ENCODE data around the gene SPON1.

Gene SPON1

DNA sequence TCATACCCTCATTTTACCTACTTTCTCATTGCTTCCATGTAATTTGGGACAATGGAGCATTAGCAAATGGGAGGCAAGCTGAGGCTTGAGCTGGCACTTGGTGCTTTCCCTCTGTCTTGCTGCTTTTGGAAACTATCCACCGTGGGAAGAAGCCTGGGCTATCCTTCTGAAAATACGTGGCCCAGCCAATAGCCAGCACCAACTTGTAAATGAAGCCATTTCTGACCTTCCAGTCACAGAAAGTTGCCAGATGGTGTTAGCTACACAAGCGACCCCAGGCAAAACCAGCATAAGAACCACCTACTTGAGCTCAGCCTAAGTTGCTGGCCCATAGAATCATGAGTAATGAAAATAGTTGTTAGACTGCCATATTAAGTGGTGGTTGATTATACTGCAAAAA, 18.5 kb upstream of the SPON1 start:
- no peak for DNase-seq (ENCODE audit: low spot score)

DNA sequence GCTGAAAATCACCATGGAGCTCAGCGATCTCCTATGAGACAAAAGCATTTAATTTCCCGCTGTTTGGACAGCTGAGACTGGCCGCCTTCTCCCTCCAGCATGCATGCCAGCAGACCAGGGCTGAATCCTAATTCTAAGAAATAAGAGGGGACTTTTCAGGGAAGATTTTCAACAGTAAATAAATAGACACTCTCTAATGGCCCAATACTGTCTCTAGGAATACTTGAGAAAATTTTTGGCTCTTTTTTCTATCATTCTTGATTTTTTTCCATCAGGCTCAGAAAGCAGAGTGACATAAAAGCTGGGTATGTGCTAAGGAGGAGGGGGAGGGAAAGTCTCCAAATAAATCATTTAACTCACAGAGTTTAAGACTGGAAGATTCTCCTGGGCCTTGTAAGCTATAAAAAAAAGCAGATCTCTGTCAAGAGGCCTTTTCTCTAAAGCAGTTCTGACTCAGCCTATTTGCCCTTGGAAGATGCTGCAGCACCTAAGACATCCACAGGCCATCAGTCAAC, 17.6 kb upstream of the SPON1 start:
- no peak for DNase-seq (ENCODE audit: low spot score)

DNA sequence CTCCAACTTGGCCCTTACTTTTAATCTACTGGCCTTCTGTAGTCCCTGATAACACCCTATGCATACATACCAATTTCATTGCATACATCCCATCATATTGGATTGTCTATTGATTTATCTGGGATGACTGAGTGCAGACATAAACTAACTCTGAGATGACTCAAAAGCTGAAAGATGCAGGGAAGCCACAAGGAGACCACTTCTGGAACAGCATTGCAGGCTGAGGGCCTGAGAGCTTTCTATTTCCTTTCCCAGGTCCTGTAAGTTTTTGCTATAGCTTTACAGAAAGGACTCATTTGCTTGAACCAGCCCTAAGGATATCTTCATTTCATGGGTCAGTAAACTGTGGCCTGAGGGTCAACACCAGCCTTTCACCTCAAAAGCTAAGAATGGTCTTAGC, 15.1 kb upstream of the SPON1 start:
- DNase-seq (ENCODE audit: low spot score), result no peak

DNA sequence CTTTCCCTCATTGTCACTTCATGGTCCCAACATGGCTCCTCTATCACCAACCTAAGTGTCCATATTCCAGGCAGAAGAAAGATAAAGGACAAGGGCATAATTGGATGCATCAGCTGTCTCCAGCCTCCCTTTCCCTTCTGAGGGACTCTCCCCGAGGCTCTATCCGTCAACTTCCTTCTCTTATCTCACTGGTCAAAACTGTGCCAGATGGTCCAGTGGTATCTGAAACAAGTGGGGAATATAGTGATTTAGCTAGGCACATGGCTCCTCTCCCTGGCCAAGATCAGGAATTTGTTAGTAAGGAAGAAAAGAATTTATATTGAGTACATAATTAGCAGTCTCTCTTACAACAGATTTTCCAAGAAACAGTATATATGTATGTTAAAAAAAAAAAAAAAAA, 12.6 kb upstream of the SPON1 start:
- no peak for DNase-seq (ENCODE audit: low spot score)

DNA sequence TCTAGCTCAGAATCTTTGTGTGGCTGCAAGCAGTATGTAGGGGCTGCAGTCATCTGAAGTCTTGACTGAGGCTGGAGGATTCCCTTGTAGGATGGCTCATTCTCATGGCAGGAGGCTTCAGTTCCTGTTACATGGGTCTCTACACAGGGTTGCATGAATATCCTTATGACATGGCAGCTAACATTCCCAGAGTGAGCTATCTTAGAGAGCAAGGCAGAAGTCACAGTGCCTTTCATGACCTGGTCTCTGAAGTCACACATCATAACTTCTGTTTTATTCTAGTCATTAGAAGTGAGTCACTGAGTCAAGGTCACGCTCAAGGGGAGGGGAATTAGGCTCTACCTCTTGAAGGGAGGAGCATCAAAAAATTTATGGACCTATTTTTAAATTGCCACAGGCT, 10.3 kb upstream of the SPON1 start:
- no peak for DNase-seq (ENCODE audit: low spot score)

DNA sequence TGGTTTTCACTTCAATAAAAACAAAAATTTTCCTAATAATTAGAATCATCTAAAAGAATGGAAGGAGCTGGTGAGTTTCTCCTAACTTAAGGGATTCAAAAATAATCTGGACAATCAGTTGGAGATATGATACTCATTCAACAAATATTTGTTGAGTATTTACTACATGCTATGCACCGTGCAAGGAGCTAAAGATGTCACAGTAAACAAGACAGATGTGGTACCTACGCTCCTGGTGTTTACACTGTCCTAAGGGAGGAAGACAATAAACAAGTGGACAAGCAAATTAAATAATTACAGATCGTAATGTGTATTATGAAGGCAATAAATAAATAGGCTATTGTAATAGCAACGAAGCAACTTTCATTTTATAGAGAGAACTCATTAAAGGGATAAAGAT, 9.9 kb upstream of the SPON1 start:
- no peak for DNase-seq (ENCODE audit: low spot score)

DNA sequence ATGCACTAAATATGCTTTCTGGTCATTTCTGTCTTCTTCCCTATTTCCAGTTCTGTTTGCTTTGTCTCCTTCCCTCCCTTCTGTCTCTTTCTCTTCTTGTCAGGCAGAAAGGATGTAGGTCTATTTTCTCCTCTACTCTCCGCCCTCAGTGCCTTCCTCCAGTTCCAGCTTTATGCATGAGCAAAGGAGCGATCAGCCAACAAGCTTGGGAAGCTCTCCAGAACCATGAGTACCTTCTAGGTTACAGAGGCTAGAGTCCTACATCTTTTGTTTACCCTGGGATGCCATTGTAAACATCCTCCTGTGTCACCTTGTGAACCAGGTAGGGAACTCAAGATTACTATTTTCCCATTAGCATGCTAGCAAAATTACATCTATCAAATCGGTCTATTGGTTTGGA, 7.9 kb upstream of the SPON1 start:
- DNase-seq (ENCODE audit: low spot score), result no peak

DNA sequence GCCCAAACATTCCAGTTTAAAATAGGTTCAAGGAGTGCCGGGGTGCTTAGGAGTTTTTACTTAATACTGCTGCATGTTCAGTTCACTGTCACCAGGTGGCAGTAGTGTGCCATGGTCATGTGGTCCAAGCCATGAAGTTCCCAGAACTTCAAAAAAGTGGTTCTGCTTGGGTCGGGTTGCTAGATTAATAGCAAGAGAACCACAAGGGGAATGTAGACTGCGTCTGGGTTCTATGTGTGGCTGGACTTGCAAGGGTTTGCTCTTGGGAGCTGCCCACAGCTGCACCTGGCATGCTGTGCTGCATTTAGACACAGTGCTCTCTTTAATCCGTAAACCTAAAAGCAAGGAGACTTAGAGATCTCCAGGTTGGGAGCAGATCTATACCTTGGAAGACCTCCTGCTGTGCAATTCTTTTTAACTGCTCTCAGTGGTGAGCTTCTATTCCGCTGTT, 6.5 kb upstream of the SPON1 start:
- peak; percentile 61 for DNase-seq (ENCODE audit: low spot score)

DNA sequence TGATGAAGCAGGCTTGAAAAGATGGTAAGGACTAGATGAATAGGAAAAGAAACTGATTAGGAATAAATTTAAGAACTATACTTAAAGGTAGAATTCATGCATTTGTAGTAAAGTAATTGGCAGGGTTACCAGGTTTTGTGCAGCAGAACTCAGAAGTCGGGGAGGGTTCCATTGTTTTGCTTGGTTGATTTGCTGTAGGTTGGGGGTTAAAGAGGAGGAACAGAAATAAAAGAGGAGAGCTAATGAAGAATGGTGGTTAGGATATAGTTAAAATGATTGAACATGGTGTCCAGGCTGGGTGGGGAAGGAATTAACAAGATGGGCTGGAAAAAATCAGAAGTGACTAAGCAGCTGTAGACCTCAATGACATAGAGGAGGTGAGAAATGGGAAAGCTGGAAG, 5.5 kb upstream of the SPON1 start:
- no peak for DNase-seq (ENCODE audit: low spot score)

DNA sequence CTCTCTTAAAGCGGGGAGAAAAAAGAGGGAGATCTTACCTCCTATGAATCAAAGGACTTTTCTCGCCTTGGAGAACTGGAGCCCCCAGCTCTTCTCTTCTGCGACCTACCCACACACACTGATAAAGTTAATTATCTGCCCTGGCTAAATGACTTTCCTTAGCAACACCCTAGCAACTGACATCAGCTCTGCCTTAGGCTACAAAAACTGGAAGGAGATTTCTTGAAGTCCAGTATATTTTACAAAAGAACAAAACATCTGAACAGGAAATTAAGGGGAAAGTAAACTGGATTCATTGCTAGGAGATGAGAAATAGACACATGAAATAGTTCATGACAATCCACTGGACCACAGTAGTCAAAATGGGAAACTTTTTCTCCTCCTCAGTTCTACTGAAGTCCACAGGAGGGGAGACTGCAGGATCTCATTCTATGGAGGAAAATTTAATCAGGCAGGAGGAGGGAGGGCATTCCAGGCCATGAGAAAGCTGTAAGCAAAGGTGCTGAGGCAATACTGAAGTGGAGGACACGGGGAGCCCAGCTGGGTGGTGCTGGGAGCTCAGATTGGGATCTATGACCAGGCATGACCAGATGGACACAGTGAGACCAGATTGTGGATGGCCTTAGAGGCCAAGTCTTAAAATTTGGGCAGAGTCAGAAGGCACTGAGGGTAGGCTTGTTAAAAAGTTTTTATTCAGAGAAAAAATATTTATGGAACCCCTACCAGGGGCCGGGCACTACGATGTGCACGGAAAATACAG, 3.7 kb upstream of the SPON1 start:
- DNase-seq (ENCODE audit: low spot score), result no peak

DNA sequence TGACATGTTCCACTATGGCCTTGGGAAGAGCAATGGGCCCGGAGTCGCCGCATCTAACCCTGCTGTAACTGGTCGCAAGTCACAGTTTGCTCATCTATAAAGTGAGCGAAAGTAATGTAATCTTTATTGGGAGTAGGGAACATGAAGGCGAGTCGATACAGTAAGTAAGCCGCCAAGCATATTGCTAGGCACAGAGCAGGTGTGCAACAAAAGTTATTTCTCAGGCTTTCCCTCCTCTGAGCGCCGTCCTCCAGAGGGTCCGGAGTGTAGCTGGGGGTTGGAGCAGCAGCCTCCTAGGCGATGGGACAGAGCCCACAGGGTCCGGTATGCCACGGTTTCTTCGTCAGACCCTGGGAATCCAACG, 343 bp upstream of the SPON1 start:
- no peak for DNase-seq (ENCODE audit: low spot score)

DNA sequence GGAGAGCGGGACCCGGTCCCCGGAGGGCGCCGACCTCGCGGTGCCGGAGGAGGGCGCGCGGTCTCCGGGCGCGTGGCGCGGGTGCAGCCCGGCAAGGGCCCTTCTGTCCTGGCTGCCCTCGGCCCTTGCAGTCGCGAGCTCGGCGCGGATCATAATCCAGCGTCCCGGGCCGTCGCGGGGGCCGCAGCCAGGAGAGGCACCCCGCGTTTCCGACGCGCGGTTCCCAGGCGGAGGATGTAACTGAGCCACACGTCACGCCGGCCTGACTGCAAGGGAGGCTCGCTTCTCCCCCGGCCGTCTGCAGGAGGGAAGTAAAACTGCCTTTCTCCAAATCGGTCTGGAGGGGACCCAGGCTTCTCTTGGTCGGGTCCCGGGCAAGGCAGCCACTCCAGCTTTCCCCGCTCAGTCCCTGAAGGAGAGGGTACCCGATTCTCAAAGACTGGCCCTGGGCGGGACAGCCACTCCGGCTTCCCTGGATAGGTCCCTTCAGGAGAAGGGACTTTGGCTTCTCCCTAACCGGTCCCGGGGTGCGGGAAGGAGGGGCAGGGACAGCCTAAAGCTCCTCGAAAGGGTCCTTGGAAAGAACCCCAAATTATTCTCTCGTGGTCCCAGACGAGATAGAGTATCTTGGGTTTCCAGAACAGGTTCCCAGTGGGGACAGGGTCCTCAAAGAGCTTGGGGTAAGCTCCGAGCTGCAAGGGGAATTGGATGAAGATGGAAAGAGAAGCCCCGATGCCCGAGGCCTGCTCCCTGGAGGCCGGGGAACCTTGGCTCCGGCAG, 836 bp downstream of the SPON1 start:
- peak; percentile 59 for DNase-seq (ENCODE audit: low spot score)

DNA sequence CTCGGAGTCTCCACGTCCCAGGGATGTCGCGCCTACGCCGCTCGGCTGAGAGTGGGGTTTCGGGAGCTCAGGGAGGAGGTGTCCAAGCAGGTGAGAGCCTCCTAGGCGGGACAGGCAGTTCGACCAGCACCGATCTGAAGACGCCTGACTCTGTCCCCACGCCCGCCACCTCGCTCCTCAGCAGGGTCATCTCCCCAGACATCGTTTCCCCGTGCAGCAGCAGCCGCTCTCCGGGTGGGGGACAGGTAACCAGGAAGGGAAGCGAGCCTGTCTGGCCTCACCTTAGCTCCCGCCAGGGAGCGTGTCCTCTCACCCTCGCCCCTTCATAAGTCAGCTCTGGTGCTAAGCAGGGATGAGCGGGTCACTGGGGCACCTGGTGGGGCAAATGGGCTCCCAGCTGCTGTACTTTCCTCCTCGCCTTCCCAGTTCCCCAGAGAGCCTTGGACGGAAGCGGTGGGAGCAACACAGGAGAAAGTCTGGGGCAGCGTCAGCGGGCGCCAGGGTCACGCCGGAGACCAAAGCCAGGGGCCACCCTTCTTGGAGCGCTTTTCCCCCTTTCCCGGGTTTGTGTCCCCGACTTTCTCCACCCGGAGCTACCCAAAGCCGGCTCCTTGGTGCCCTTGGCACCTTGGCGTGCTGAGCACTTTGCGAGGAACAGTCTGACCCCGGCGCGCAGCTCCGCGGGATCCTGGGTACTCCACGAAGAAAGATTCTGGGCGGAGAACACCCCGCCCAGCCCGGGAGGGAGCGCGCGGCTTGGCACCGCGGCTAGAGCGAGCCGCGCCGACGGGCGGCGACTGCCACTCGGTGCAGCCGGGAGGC, 1.6 kb downstream of the SPON1 start:
- DNase-seq (ENCODE audit: low spot score), result peak; percentile 36

DNA sequence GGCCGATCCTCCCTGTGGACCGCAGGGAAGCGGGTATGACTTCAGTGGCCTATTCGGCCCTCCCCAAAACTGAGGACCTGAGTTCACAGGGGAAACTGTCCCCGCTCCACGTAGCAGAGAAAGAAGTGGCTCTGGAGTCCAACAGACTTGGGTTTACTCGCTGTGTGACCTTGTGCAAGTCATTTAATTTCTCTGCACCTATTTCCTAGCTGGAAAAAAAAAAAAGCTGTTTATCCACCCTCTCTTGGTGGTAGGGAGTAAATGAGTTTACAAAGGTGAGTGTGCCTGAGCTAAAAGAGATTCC, 2.2 kb downstream of the SPON1 start:
- no peak for DNase-seq (ENCODE audit: low spot score)

DNA sequence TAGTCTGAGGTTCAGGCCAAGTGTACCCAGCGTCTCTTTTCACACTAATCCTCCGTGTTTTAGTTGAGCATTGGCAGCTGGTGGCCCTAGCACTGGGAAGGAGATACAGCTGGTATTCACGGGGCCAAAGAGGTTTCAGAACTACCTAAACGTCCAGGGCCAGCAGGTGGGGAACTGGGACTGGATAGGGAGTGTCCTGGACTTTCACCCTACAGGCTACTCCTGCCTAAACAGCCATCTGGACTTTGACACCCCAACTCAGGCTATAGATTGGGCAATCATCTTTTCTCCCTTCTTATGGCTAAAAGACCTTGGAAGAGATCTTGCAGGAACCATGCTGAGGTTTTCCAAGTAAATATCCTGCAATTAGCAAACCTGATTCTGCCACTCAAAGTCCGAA, 2.8 kb downstream of the SPON1 start:
- no peak for DNase-seq (ENCODE audit: low spot score)

DNA sequence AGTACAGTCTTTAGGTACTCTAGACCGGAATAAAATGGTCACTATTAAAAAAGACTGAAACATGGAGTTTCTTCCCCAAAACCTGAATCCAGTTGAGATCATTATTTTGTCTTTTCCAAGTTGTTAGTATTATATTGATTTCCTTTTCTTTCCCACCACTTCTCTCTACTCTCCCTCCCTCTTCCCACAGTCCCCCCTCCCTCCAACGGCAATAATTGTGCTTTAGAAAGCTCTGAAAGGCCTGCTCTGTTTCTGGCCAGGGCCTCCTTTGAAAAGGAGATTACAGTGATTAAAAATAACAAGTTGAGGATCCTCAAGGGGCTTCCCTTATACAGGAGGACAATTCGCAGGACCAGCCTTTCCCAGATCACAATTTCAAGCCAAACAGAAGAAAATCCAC, 3.5 kb downstream of the SPON1 start:
- no peak for DNase-seq (ENCODE audit: low spot score)

DNA sequence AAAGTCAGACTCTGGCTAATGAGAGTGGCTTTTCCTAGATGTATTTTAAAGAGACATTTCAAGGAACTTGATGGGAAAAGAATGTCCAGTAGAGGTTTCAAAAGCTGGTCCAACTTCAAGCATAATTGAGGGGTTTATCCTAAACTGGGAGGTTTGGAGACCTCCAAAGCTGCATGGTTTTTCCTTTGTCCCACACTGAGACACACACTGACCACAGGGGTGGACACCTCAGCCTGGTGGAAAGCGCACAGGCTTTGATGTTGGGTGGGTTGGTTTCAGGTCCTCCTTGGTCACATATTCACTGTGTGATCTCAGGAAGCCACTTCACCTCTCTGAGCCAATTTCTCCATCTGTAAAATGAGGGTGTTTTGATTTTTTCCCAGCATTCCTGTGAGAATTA, 4.0 kb downstream of the SPON1 start:
- no peak for DNase-seq (ENCODE audit: low spot score)

DNA sequence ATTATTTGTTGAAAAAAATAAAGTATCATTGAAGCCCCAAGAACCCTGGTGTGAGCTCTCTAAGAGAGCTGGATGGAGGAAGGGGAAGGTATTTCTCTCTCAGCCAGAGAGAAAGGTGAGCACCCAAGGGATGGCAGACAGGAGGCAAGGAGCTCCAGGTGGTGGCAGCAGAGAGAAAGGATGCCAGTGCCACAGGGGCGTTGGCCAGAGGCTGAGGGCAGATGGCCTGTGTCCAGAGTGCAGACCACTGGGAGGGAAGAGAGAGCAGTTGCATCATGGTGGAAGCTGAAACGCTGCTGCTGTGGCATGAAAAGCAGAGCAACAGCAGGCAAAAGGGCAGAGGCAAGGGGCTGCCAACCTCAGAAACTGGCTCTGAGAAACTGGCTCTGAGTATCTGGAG, 8.5 kb downstream of the SPON1 start:
- DNase-seq (ENCODE audit: low spot score), result no peak

DNA sequence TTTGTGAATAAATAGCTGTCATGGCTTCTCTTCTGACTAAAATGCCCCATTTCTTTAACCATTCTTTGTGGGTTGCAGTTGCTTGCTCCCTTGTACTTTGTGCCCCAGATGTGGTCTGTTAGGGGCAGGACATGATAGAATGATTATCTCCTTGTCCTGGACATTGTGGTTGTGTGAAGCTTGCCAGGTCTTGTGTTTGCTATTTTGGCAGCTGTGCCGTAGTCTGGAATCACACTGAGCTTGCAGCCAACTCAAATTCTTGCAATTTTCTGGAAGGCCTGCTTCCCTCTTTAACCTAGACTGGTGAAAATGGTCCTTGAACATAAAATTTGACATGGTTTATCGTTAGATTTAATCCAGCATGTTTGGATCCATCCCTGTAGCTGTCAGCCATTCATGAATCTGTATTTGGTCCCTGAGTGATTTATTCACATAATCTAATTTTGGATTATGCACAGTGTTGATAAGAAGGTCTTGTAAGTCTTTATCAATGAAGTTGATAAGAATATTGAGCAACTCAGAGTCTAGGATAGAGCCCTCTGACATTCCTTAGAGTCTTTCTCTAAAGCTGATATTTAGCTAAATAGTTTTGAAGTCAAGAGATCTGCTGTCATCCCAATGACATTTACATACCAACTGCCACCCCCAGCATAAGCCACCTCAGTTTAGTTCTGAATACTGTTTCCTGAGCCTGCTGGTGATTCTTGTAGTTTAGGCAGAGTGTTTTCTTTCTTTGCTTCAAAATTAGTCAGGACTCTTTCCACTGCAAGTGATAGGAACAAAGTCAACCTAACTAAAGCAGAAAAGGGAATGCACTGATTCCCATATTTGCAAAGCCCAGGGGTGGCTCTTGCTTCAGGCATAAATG, 9.8 kb downstream of the SPON1 start:
- DNase-seq (ENCODE audit: low spot score), result no peak

DNA sequence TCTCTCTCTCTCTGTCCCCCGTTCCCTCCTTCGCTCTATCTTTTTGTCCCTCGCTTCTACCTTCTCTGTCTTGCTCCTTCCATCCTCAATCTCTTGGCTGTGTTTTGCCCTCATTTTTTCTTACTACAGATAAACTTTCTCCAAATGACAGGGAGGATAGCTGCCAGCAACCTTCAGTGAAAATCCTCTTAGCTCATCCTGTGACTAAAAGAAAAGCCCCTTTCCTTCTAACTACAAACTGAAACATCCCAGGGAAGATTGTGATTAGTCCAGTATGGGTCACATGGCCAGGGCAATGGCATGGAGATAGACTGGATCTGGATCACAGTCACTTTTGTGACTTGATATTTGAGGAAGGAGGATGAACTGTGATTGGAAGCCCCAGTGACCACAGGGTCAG, 10.4 kb downstream of the SPON1 start:
- no peak for DNase-seq (ENCODE audit: low spot score)

DNA sequence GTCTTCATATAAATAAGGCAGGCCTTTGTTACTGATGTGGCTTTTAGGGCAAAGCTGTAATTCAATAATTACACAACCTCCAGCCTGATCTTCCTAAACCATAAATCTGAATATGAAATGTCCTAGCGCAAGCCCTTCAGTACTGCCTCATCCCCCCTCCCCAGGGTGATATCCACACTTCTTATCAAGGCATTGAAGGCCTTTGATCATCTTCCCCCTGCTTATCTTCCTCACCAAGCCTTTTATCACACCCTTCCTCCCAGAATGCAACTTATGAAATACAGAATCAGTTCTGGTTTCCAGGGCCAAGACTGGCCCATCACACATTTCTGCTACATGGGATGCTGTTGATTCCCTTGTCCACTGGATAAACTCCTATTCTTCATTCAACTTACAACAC, 12.1 kb downstream of the SPON1 start:
- DNase-seq (ENCODE audit: low spot score), result no peak
